GF-D8 (cell line): Measurements from ENCODE around the gene FKBP4.

ENCODE experiments used
- DNase-seq: peaks from one replicate; lab custom pipeline; 2025; lab: John Stamatoyannopoulos, UW

FKBP4 gene

DNA sequence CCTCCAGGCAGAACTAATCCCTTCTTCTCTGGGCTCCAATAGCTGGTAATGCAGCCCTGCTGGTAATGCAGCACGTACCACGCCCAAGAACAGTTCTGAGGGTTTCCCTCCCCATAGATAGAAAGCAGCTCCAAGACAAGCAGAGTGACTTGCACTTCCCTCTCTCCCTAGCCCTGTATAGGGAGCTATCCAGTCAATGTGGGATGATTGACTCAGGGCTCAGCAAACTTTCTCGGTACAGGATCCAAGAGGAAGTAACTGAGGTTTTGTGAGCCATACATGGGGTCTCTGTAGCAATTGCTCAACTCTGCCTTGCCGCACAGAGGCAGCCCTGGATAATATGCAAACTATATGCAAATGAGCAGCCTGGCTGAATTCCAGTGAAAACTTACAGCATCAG, 15.5 kb upstream of the FKBP4 start:
- no peak for DNase-seq

GRCh38 chr12:2783936-2784600, 10.7 kb upstream of the FKBP4 start:
- no peak for DNase-seq

GRCh38 chr12:2785017-2785416, 9.8 kb upstream of the FKBP4 start:
- no peak for DNase-seq

- no peak for DNase-seq
These were observed 3.7 kb upstream of the FKBP4 start for GRCh38 chr12:2791089-2791488.

- peak; percentile 90 for DNase-seq
These were observed 1.9 kb upstream of the FKBP4 start for GRCh38 chr12:2792671-2793500.

DNA sequence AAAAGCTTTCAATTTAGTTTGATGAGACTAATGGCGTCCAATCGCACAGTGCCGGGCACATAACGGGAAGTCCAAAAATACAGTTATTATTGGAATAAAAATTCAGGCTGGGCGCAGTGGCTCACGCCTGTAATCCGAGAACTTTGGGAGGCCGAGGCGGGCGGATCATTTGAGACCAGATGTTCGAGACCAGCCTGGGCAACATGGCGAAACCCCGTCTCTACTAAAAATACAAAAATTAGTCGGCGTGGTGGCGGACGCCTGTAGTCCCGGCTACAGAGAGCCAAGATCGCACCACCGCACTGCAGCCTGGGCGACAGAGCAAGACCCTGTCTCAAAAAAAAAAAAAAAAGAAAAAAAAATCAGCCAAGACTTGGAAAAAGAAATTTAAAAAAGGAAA, 1.2 kb upstream of the FKBP4 start:
- no peak for DNase-seq

DNA sequence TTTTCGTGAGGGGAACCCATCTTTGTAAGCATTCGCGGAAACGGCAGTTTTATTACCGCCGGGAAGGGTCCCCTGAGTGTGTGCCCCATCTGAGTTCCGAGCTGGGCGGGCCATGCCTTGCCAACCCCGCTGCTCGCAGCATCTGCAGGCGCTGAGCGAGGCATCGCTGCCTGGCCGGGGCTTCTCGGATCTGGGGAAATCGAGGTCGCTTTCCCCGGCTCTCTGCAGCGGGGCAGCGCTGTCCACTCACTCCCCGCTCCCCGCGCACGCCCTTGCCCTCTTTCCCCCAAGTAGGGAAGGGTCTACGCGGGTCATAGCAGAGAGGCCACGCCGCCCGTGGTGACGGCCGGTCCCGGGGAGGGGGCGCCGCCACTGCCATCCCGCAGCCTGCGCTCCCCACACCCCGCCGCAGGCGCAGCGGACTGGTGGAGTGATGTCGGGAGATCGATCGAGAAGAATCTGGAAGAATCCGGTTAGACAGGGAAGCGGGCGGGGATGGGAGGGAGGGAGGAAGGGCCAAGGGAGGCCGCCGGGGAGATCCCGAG, 507 bp upstream of the FKBP4 start:
- DNase-seq = no peak

DNA sequence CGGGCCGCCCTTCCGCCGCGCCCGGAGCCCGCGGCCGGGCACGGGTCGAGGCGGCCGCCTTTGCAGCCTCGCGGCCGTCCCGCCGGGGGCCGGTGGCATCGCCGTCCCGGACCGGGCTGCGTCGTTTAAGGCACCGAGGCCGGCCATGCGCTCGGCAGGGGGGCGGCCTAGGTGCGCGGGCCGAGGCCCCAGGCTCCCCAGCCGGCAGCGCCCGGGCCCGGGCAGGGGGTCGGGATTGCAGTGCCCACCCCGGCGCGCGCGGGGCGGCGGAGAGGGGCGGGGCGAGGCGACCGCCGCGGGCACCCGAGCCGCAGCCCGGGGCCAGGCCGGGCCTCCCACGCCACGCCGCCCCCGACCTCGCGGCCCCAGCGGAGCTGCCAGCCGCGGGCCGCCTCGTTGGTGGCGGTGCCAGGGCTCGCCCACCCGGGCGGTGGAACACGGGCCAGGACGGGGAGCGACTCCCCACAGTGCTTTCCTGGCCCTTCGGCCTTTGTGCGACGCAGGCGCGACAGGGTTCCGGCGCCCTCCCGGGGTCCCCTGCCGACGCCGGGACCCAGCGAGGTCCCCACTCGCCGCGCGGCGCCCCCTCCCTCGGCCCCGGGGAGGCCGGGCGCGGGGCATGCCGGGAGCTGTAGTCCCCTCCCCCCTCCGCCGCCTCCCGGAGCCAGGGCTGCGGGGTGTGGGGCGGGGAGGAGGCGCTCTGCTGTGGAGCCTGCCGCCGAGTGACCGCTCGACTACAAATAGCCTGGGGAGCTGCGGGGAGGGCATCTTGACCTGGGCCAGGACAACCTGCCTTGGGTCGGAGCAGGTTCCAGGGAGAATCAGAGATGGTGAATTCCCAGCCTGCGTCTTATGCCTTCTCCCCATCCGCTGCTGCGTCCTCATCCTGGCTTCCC, 769 bp downstream of the FKBP4 start:
- DNase-seq = no peak

- no peak for DNase-seq
These were observed 1.5 kb downstream of the FKBP4 start for GRCh38 chr12:2796187-2796666.

DNA sequence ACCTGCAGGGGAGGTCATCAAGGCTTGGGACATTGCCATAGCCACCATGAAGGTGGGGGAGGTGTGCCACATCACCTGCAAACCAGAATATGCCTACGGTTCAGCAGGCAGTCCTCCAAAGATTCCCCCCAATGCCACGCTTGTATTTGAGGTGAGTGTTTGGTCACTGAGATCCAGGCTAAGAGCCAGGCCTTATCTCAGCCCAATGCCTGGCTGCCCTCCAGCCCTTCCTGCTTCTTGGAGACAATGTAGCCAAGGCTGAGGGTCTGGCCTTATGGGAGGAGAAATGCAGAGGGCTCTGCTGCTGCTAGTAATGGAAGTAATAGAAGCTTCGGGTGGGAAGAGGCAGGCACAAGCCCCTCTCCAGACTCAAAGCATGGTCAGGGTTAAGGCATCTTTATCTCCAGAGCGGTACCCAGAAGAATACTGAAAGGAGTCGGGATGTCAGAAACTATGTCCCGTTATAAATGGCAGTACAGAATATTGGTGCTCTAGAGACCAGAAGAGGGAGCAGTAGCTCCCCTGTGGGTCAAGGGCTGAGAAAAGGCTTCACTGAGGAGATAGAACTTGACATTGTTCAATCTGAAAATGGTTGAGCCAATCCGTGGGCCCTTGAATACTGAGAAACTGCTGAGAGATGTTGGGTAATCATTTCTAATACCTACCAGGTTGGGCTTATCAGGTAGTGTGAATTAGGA, 3.1 kb downstream of the FKBP4 start:
- no peak for DNase-seq

DNA sequence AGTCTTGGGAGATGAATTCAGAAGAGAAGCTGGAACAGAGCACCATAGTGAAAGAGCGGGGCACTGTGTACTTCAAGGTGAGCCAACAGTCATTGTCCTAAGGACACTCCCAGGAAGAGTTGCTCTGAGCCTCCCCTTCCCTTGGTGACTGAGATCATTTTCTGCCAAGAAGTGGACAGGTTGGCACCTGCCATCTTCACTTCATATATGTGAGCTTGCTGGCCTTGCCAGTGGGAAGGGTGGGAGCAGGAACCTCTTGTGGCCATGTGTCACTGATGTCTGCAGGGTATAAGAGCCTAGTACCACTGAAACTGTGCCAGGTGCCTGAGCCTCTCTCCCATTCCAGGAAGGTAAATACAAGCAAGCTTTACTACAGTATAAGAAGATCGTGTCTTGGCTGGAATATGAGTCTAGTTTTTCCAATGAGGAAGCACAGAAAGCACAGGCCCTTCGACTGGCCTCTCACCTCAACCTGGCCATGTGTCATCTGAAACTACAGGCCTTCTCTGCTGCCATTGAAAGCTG, 5.3 kb downstream of the FKBP4 start:
- DNase-seq = no peak

DNA sequence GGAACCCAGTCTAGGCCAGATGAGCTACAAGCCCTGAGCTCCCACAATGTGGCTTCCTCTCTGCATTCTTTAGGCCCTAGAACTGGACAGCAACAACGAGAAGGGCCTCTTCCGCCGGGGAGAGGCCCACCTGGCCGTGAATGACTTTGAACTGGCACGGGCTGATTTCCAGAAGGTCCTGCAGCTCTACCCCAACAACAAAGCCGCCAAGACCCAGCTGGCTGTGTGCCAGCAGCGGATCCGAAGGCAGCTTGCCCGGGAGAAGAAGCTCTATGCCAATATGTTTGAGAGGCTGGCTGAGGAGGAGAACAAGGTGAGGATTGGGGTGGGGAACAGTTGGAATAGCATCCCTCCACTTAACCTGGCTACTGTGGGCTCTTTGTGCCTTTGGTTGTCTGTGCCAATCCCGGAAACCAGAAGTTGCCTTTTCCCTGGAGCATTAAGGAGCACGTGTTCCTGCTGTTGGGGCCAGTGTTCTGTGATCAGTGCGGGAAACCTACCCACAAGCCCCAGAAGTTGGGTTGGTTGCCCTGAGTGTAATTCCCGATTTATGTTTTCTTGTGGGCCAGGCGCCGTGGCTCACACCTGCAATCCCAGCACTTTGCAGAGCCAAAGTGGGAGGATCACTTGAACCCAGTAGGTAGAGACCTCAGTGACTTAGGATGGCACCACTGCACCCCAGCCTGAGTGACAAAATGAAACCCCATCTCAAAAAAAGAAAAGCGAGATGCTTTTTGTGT, 6.4 kb downstream of the FKBP4 start:
- DNase-seq = no peak

GRCh38 chr12:2803635-2804392, 9.0 kb downstream of the FKBP4 start:
- no peak for DNase-seq

- no peak for DNase-seq
These were observed 9.8 kb downstream of the FKBP4 start for GRCh38 chr12:2804393-2805142.

- DNase-seq = no peak
These were observed 10.4 kb downstream of the FKBP4 start for GRCh38 chr12:2805143-2805520.

- DNase-seq = peak; percentile 32
These were observed 11.9 kb downstream of the FKBP4 start for GRCh38 chr12:2806700-2807099.

- no peak for DNase-seq
These were observed 17.0 kb downstream of the FKBP4 start for GRCh38 chr12:2811801-2812200.

- peak; percentile 96 for DNase-seq
These were observed 17.8 kb downstream of the FKBP4 start, which contains the start of gene ITFG2 for GRCh38 chr12:2812290-2813213. TSS of gene ITFG2 (plus strand) at chr12:2812668. CDS start at chr12:2812761, 93 bp downstream.
